Nephron (organoid): ENCODE data around the gene GPR17.

ENCODE experiments used
- H3K27ac Mint-ChIP-seq, 3 experiments: 2 replicates each; pipeline ENCODE4 v1.8.0; 2020; ENCODE audit warnings: mixed read lengths in 3 of 3, mild to moderate bottlenecking in 2 of 3, moderate library complexity in 1 of 3
- H3K27me3 Mint-ChIP-seq: 2 replicates; pipeline ENCODE4 v1.8.0; 2021; ENCODE audit warnings: low read depth, mild to moderate bottlenecking, moderate library complexity, mixed read lengths
- H3K36me3 Mint-ChIP-seq: 2 replicates; pipeline ENCODE4 v1.8.0; 2020; ENCODE audit warnings: low read depth, mixed read lengths
- H3K4me1 Mint-ChIP-seq: 2 replicates; pipeline ENCODE4 v1.8.0; 2020; ENCODE audit warnings: mixed read lengths
- H3K4me3 Mint-ChIP-seq, 3 experiments: 2 replicates each; pipeline ENCODE4 v1.8.0; 2020; ENCODE audit warnings: mild to moderate bottlenecking in 3 of 3, mixed read lengths in 3 of 3, moderate library complexity in 2 of 3
- H3K9me3 Mint-ChIP-seq: 2 replicates; pipeline ENCODE4 v1.8.0; 2020; ENCODE audit warnings: mixed read lengths
- TF ChIP-seq, protein P1 (sequence below), 3 experiments: fragments of 200-600 bp; sonication (generic); IDR thresholded peaks; one replicate each; pipeline ENCODE4 v1.5.0; 2021; ENCODE audit warnings: antibody characterized with exemption in 3 of 3; ENCODE audit not compliant: unreplicated experiment in 3 of 3

Gene GPR17

GRCh38 chr2:127680706-127681287 lies 34.8 kb downstream of the GPR17 start:
- Mint-ChIP-seq H3K4me3 (no peak overlapping the region), H3K9me3 (no peaks in the 10 kb centered on the region), H3K36me3 (no peaks in the 10 kb centered on the region), H3K27me3 (peaks cover 49% of the 10 kb centered on the region), H3K27ac (peak overlapping the region in 1 of 3 experiments; percentile 11), H3K4me1 (peaks cover 35% of the 10 kb centered on the region)
- TF ChIP-seq, protein P1, sequence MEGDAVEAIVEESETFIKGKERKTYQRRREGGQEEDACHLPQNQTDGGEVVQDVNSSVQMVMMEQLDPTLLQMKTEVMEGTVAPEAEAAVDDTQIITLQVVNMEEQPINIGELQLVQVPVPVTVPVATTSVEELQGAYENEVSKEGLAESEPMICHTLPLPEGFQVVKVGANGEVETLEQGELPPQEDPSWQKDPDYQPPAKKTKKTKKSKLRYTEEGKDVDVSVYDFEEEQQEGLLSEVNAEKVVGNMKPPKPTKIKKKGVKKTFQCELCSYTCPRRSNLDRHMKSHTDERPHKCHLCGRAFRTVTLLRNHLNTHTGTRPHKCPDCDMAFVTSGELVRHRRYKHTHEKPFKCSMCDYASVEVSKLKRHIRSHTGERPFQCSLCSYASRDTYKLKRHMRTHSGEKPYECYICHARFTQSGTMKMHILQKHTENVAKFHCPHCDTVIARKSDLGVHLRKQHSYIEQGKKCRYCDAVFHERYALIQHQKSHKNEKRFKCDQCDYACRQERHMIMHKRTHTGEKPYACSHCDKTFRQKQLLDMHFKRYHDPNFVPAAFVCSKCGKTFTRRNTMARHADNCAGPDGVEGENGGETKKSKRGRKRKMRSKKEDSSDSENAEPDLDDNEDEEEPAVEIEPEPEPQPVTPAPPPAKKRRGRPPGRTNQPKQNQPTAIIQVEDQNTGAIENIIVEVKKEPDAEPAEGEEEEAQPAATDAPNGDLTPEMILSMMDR (IDR thresholded peaks at IDR 0.05; ENCODE audit: unreplicated experiment in 3 of 3), result no peak

GRCh38 chr2:127681288-127681804 lies 35.4 kb downstream of the GPR17 start:
- no peaks in the 10 kb centered on the region for H3K36me3 Mint-ChIP-seq
- peaks cover 34% of the 10 kb centered on the region for H3K4me1 Mint-ChIP-seq
- no peak overlapping the region for H3K4me3 Mint-ChIP-seq
- TF ChIP-seq, protein P1 (IDR thresholded peaks at IDR 0.05; ENCODE audit: unreplicated experiment in 3 of 3), result no peak
- H3K27ac Mint-ChIP-seq, result no peak overlapping the region
- peaks cover 43% of the 10 kb centered on the region for H3K27me3 Mint-ChIP-seq
- H3K9me3 Mint-ChIP-seq, result peaks cover 2% of the 10 kb centered on the region

DNA sequence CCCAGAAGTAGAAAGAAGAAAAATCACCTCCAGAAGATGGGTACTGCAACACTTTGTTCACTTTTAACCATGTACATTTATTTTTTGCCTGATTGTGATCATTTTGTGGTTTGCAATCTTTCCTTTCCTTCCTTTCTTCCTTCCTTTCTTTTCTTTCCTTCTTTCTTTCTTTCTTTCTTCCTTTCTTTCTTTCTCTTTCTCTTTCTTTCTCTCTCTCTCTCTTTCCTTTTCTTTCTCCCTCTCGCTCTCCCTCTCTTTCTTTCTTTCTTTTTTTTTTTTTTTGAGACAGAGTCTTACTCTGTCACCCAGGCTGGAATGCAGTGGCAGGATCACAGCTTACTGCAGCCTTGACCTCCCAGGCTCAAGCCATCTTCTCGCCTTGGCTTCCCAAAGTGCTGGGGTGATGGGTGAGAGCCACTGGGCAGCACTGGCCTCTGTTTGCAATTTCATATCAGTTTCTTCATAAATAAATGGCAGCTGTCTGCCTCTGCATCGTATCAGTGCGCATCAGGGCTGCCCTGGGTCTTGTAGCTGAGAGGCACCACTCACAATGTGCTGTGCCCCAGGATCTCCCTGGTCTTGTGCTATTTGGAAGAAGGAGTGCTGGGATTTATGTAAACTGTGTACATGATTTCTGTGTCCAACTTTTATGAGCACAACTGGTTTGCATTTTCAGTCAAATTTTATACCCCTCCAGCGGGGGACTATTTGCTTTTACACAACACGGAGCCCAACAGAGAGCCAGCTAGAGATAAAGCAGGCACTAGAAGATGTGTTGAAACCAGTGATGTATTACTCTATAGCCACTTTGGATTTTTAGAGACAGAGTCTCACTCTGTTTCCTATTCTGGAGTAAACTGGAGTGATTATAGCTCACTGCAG lies 36.3 kb downstream of the GPR17 start:
- Mint-ChIP-seq H3K4me1 (peaks cover 31% of the 10 kb centered on the region), H3K27me3 (peaks cover 34% of the 10 kb centered on the region), H3K36me3 (no peaks in the 10 kb centered on the region), H3K4me3 (no peak overlapping the region), H3K9me3 (peaks cover 3% of the 10 kb centered on the region), H3K27ac (peak overlapping the region in 1 of 3 experiments; percentile 20)
- TF ChIP-seq, protein P1 (IDR thresholded peaks at IDR 0.05; ENCODE audit: unreplicated experiment in 3 of 3), result no peak

DNA sequence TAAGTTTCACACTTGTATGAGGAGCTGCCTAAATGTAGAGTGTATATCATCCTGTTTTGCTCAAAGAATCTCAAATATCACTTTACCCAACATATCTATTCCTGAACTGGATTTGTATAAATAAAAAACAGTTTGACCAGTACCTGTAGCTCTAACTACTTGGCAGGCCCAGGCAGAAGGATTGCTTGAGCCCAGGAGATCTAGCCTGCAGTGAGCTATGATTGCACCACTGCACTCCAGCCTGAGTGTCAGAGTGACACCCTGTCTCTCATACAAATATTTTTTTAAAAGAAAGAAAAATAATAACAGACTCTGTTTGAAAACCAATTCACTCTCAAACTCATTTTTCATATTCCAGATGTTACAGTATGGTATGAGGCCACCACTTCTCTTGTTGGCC lies 37.1 kb downstream of the GPR17 start:
- Mint-ChIP-seq H3K9me3 (peaks cover 6% of the 10 kb centered on the region), H3K36me3 (no peaks in the 10 kb centered on the region), H3K27ac (no peak overlapping the region), H3K27me3 (peaks cover 26% of the 10 kb centered on the region), H3K4me3 (peak overlapping the region in 1 of 3 experiments; percentile 27), H3K4me1 (peaks cover 31% of the 10 kb centered on the region)
- TF ChIP-seq, protein P1 (IDR thresholded peaks at IDR 0.05; ENCODE audit: unreplicated experiment in 3 of 3), result no peak

GRCh38 chr2:127683757-127684156 lies 37.8 kb downstream of the GPR17 start:
- Mint-ChIP-seq H3K27me3 (peaks cover 19% of the 10 kb centered on the region), H3K27ac (peak overlapping the region; percentile 0 to 77 (median 36)), H3K36me3 (no peaks in the 10 kb centered on the region), H3K9me3 (peaks cover 11% of the 10 kb centered on the region), H3K4me1 (peaks cover 31% of the 10 kb centered on the region), H3K4me3 (peak overlapping the region in 2 of 3 experiments; percentile 1 to 3)
- TF ChIP-seq, protein P1 (IDR thresholded peaks at IDR 0.05; ENCODE audit: unreplicated experiment in 3 of 3), result no peak
